GM19239 (cell line): ENCODE data around the gene VPS13D.

ENCODE experiments used
- DNase-seq: peaks from one replicate; pipeline ENCODE4 v3.0.0; 2011; ENCODE audit warnings: low spot score; ENCODE audit not compliant: insufficient read length
- FAIRE-seq: peaks from 2 replicates; lab custom pipeline; 2011; peaks lifted over from hg19 to GRCh38; lab: Jason Lieb, UNC

The VPS13D gene

DNA sequence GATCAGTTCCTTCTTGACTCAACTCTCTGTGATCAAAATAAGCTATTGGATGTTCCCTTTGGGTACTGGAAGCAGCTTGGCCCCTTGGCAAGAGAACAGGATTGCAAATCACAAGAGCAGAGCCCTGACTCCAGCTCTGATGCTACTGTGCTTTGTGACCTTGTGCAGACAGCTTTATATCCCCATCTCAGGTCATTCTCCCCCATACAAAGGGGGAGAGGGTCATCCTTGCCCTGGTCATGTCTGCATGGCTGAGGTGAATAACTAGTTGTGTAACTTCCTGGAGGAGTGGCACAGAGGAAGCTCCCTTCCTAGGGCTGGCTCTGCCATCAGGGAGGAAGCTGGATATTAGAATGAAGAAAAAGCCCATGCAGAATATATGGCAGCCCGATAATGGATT is 245.3 kb downstream of the VPS13D start:
- DNase-seq, result no peak
- FAIRE-seq, result no peak

DNA sequence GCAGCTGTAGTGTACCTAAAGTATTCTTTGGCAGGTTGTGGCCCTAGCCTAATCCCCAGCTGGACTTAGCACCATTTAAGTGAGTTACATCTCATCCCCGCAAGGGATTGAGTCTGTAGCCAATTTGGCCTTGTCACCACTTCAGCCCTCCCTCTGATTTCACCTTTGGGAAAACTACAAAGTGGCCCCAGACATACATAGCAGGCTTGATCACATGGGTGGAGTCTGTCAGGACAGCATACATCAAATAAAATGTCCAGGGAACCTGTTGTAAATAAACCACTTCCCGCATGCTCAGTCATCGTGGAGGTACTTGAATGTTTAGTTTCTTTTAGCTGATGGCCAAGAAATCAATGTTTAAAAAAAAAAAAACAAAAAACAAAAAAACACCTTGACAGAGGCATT is 245.7 kb downstream of the VPS13D start:
- FAIRE-seq (no peak), DNase-seq (no peak)

DNA sequence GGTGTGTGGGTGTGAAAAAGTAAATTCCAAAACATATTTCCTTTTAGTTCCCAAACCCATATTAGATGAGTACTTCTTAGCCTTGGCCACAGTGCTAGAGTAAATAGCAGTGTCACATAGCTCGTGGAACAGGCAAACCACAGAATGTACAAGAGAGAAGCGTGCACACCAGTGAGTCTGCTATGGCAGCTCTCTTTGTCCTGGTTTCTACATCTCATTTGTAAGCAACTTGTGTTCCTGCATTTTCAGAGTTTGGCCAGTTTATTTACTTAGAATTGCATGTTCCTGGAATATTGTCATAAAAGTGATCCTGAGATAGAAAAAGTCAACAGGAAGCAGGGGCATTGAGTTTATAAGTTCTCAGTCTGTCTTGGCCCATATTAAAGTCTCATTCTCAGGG is 246.1 kb downstream of the VPS13D start:
- FAIRE-seq, result no peak
- no peak for DNase-seq

DNA sequence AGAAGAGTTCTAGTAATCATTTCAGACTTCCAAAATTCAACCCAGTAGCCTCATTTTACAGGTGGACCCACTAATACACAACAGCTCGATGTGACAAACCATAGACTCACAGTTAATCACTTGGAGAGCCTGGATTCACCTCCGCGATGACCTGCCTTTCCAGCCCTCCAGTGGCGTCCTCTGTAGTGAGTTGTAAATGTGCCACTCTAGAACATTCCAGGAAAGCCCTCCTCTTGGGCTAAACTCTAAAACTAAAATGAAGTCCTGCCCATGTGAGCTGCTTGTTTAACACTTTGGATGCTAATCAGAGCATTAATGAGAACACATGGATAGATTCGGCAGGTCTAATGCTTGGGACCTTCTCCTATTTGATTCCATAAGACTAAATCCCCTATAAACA is 247.5 kb downstream of the VPS13D start:
- FAIRE-seq, result no peak
- DNase-seq, result no peak

DNA sequence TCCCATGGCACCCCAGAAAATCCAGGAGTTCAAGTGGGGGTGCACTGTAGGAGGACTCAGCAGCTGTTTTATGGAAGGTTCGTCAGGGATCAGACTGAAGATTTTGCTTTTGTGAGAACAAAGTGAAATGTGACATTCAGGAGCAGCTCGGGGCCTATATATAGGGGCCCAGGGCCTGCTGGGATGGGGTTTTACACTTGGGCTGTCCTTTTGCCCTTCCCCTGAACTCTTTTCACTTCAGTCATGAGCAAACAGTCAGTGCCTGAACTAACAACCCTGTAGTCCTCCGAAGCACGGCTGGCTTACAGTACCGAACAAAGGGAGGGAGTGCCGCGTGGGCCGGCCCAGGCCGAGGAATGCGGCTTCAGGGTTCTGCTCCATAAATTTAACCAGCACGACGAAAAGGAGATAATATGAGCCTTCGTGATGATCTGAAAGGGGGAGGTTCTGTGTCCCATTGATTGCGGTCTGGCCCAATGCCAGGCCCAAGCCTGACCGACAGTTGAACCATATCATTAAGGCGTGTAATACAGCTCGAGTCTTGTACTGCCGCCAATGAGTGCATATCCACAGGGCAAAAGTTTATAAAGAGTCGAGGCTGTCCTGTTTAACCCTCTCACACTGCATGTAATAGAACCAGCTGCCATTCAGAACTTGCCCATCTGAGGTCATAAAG is 248.2 kb downstream of the VPS13D start:
- no peak for DNase-seq
- FAIRE-seq, result peak; percentile 65

DNA sequence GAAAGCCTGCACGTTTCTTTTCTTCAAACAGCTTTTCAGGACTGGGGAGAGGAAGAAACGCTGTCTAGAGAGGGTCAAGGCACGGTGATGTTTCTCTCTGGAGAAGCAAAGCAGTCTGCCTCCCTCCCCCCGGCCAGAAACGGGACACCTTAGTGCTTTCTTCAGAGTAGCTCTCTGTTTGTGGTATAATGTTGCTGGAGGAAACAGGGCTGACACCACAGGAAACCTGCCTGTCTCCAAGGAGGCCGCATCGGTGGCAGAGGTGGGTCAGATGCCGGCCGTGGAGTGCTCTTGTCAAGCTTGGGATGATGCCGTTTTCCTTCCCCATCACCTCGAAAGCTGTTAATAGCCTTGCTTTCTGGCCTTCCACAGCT is 248.8 kb downstream of the VPS13D start:
- DNase-seq, result no peak
- FAIRE-seq, result no peak

DNA sequence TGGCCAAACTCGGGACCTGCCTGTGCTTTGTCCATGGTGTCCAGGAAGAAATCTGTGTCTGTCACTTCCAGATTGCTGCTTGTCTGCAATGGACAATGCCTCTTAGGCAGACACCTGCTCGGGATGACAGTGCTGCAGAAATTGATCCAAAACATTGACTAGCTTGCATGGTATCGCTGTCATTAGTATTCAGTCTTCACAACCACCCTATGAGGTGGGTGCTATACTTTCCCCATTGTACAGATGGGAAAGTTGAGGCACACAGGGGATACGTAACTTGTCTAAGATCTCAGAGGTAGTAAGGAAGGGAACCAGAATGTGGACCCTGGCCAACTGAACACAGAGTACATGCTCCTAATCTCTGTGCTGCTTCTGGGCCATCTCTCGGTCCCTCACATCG is 249.5 kb downstream of the VPS13D start:
- FAIRE-seq (no peak), DNase-seq (no peak)

DNA sequence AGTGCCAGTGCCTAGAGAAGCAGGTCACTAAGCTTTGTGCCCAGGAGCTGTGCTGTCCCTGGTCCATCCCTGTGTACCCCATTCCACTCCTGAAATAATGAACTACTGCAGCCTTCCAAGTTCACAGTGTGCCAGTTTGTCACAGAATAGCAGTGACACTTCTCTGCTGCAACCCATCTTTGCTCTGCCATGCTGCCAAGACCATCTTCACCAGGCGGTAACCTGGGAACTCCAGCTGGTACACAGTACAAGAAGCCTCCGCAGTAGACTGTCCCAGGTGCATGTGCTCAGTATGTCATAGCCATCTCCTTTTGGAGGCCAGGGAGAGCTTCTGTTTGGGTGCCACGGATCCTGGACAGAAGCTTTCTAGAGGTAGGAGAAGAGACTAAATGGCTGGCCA is 250.2 kb downstream of the VPS13D start:
- DNase-seq (no peak), FAIRE-seq (no peak)

DNA sequence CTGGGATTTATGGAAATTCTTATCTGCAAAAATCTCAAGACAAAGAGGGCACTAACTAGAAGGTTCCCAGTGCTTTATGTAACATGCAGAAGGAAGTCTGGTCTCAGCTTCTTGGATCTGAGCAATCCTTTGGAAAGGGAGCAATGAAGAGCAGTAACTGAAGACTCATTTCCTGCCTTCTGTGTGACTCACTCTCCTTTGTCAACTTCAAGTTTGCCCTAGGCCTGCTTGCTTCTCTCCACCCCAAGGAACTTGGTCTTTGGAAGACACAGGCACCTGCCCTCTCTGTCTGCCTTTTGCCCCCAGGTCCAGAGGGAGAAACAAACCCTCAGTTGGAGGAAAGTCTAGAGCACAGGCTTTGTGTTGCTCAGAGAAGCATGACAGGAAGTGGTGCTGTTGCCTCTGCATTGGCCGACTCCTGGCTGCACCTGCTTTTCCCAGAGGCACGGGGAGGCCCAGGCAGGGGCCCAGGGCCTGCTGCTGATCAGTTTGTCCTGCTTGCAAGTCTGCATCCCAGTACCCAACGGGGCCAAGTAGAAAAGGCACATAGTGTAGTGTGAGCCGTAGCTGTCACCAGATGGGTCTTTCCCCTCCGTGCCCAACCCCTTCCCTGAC is 251.0 kb downstream of the VPS13D start:
- DNase-seq (no peak), FAIRE-seq (peak; percentile 71)

DNA sequence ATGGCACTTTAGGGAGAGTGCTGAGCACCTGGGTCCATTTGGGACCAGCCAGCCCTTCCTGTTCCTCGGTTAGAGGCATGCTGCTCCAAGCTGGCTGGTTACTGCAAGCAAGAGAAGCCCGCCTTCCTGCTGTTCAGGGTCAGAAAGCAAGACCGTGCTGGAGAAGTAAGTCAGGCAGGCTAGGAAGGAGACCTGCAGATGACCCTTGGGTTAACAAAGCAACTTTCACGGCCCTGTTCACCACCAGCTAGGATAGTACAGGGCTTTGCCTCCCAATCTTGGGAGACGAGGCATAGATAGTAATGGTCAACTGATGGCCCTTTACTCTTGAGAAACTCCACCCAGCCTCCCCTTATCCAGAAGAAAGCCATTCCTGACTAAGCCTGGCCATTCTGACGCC is 252.1 kb downstream of the VPS13D start:
- FAIRE-seq (no peak), DNase-seq (no peak)

DNA sequence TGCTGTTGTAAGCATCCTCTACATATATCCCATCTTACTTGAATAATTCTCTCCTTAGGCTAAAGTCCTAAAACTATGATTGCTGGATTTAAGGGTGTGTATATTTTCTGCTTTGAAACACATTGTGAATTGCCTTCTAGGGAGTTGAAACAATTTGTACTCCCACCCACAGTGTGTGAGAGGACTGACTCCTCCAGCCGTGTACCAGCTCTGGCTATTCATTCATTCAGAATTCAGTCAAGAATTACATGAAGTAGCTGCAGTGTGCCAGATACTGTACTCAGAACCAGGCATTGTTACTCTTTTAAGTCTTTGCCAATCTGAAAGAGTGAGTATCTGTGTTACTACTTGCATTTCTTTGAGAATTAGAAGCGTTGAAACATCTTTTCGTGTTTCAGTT is 253.2 kb downstream of the VPS13D start:
- no peak for DNase-seq
- FAIRE-seq, result no peak

DNA sequence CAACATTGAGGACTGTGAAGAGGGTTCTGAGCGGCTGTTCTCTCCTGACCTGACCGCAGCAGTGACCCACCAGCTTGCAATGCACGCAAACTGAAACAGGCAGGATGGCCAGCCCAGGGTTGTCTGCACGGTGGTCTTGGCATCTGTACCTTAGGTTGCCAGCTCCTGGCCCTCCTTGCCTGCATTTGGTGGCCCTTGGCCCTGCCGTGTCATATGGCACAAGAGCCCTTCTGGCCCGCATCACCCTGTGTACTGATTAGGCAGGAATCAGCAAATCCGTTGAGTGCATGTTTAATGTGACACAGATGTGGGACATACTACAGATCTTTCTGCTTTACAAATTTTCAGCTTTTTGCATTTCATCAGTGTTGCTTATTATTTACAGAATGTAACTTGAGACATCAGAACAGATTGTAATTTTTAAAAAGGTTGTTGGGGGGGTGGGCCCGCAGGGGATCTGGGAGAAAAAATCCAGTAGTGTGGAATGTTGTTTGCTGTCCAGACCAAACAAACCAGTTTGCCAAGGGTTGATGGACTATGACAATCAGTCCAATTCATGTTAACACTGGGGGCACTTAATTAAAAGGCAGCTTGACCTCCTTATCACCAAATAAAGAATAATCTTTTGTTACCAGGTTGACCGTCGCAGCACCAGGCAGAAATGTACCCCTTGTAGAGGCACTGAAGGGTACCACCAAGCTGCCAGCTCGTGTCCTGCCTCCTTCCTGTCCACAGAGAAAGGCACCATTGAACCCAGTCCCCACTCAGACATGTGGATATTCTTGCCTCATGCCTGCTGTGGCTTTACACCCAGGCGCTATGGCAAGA is 255.6 kb downstream of the VPS13D start:
- DNase-seq, result no peak
- no peak for FAIRE-seq

DNA sequence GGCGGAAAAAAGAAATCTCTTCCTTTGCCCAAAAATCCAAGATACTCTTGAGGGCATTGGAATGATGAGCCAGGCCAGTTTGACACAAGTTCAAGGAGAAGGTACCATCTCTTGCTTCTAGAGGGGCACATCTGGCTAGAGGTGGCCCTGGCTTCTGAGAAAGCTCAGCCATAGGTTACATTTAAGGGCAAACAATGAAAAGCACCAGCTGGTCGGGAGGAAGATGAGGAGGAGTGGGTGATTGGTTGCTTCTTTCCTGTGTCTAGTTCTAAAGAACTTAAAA is 256.2 kb downstream of the VPS13D start:
- DNase-seq (no peak), FAIRE-seq (no peak)

DNA sequence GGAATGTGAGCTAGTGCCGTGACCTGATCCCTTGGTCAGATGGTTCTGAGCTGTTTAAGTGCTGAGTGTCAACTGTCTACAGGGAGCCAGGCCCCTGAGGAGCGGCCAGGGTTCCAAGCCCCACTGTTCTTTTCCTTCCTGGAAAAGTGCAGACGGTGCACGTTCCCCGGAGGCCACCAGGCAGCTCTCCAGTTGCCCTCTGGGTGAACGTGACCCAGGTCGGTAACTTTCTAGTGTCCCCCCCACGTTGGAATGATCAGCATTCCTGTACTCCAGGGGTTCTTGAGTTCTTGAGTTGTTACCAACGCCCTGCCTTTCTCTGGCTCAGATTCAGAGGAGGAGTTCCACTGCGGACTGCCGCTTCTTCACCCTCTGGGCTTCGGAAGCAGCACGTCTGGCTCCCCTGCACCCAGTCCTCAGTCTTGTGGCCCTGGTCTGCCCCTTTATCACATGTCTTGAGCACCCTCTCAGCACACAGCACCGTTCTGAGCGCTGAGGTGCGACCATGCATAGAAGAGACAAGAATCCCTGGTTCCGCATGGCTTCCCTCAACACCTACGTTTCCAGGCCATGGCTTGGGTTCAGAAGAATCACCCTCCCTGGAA is 256.7 kb downstream of the VPS13D start:
- no peak for DNase-seq

DNA sequence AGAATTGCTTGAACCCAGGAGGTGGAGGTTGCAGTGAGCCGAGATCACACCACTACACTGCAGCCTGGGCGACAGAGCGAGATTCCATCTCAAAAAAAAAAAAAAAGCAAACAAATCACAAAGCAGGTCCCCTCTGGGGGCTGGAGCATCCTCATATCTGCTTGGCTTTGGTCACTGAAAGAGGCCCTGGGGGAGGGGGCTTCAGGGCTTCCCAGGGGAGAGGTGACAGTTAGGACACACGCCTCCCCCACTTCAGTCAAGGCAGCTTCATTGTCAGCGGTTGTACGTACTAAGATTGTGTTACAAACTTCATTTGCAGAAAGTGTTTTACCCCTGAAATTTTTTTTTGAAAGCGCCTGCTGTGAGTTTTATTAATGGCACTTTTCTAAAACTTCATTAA is 257.7 kb downstream of the VPS13D start:
- FAIRE-seq (no peak), DNase-seq (no peak)

More for the DNA sequence above, 256.7 kb downstream of the VPS13D start:
- no peak for FAIRE-seq

DNA sequence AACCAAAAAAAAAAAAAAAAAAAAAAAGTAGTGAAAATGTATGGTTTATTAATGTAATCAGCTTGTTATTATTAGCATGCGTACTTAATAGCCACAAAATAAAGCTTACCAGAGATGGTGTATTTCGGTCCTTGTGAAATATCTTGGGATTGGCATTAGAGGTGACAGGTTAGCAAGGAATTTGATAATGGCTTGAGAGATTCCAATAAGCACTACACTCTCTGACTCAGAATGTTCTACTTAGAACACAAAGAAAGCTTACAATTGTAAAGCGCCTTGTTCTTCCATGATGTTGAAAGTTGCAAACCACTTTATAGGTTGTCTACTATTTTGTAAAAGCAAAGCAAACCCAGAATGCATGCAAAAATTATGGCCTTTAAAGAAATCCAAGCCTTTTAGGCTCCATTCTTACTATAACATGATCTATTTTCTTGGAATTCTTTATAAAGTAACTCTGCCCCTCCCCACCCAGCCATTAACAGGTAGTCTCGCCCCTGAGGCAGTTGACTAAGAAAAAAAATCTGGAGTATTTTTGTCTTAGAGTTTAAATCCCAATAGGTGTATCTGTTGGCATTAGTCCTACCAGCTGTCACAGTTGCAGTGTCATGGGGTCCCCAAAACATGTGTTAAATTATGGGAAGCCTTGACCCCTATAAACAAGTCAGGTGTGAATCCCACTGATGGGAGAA is 259.0 kb downstream of the VPS13D start:
- FAIRE-seq, result no peak
- DNase-seq, result no peak

DNA sequence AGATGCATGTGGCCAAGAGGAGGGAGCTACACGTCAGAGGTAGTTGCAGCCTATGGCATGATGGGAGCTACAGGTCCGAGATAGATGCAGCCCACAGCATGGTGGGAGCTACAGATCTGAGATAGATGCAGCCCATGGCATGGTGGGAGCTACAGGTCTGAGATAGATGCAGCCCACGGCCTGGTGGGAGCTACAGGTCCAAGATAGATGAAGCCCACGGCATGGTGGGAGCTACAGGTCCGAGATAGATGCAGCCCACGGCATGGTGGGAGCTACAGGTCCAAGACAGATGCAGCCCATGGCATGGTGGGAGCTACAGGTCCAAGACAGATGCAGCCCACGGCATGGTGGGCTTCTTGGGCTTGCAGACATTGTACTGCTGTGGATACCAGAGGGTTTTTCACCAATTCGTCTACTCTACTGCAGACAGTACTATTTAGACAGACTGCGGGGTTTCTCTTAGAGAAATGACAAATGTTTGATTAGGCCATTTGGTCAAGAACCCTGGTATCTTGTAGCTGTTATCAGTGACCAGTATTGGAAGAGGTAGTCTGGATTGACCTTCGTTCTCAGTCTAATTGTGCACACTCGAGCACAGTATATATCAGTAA is 260.8 kb downstream of the VPS13D start:
- FAIRE-seq, result no peak
- DNase-seq, result no peak

DNA sequence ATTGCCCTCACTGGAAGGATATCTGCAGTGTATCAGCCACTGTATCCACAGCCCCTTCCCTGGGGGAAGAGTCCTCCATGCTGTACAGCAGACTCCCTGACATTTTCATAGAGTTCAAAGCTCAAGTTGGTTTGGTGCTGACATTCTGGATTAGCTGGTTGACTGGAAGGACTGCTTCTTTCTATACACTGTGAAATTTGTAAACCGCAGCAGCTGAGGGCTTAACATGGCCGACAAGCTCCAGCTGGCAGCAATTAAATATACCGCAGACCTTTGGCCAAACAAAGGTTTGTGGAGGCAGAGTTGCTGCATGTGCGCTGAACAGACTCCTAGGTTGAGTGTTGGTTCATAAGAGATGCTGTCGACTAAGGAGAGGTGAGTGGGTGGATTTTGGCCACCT is 261.8 kb downstream of the VPS13D start:
- no peak for FAIRE-seq
- no peak for DNase-seq

DNA sequence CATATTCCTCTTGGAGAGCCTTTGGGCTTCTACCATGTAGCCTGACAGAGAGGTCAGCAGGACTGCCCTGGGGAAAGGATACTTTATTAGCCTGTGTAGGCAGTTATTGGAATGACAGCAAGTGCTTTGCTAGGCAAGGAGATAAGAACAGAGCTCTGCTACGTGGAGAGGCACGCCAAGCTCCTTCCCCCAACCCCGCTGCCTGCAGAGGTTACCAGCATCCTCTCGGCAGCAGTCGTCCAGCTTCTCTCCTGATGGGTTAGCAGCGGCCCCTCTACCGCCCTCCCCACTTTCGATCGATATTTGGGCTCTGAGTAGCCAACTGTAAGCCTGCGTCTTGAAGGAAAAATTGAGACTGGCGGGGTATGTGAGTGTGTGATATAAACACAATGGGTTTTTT is 265.9 kb downstream of the VPS13D start:
- DNase-seq, result no peak
- FAIRE-seq, result no peak
